Muscle of arm (tissue), 12 donors: ENCODE results near the gene PSMD6. TPM values are rescaled to one million over a fixed set of nuclear protein-coding genes. Genes with fewer than 3 reads are reported as not detected.

Experiments used
- DNase-seq: peaks from one replicate; pipeline ENCODE4 v3.0.0-alpha.2; 2013
- polyA plus RNA-seq, 12 donors: library from polyadenylated mRNA; unstranded; fragments of 120-200 nt; gene quantifications; one replicate each; pipeline ENCODE4 v1.2.1, GENCODE V29; 2013; ENCODE audit not compliant: insufficient read length in 12 of 12

PSMD6 gene
- polyA plus RNA-seq, 12 donors, result 74.3 to 127 (median 92.4) TPM; not detected in 1

GRCh38 chr3:63980830-63981498 lies 42.3 kb downstream of the PSMD6 start:
- no peak for DNase-seq

GRCh38 chr3:63980019-63980418 lies 43.3 kb downstream of the PSMD6 start:
- no peak for DNase-seq

DNA sequence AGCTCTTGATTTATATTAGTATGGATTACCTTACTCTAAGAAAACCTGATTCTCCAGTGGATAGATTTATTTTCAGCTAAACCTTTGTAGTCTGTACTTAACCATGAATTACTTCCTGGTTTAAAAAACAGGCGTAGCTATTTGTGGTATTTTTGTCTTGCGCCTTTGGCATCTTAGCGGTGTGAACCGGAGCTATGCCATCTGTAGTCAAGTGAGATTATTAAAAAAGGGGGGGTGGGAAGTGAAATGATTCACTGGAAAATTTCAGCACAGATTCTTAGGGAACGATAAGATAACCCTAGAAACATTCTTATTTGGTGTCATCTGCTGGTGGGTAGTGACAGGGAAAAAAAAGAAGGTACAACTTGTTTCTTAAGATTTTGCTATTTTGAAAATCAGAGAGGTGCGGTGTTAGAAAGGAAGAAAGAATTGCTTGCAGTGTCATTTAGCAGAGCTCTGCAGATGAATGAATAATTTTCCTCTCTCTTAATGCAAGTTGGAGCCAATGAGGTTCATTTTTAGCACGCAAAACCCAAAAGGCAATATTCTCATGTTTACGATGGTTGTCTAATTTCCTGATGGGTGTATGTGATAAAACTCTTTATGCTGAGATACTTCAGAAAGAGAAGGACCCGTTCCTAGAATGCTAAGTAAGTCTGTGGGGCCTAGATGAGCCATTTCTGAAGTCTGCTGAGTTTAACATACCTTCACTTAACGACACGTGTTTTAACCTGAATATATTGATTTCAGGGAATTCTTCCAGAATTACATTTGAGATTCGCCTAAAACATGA lies 44.0 kb downstream of the PSMD6 start:
- DNase-seq, result no peak

DNA sequence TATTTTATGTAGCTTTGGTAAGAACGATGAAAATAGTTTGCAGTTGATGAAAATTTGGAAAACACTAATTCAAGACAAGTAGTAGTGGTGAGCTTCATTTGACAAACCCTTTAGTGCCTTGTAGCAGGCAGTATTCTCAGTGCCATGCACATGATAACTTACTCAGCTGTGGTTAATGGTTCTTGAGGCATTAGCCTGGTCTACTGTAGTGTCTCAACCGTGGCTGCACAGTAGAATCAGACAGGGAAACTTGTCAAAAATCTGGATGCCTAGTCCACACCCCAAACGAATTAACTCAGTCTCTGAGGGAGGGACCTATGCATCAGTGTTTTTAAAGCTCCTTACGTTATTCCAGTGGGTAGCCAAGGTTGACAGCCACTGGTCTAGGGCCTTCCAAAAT lies 45.4 kb downstream of the PSMD6 start:
- no peak for DNase-seq

GRCh38 chr3:63976872-63977200 lies 46.5 kb downstream of the PSMD6 start:
- DNase-seq, result no peak

GRCh38 chr3:63976161-63976871 lies 47.0 kb downstream of the PSMD6 start:
- DNase-seq, result peak; percentile 51

DNA sequence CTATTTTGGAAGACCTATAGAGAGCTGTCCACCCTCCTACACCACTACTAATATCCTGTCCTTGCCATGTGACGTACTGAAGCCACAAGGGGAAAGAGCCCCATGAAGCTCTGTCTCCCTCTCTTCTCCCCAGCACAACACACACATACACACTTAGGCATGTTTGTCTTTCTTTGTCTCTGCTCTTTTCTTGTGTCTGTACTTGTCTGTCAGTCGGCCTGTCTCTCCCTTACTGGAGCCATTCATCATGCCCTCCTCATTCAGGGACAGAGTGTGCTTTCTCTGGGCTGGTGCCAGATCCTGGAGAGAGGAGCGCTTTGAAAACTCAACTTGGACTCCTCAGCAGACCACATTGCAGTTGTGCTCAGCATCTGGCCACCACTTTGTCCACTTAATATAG lies 47.6 kb downstream of the PSMD6 start:
- DNase-seq, result no peak

DNA sequence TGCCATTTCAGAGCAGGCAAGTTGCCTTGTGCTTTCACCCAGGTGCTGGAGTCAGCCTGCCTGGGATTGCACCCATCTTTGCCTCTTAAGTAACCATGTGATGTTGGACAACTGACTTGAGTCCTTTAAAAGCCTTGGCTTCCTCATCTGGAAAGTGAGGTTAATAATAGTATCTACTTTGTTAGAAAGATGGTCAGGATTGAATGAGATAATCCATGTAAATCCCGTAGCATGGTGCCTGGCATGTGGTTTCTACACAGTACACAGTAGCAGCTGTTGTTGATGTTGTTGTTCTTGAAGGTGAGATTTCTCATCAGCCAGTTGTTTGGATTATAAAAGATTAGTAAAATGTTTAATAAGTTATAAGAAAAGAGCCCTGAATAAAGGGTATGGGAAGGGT lies 48.8 kb downstream of the PSMD6 start:
- no peak for DNase-seq

GRCh38 chr3:63973406-63973805 lies 49.9 kb downstream of the PSMD6 start:
- DNase-seq, result no peak

DNA sequence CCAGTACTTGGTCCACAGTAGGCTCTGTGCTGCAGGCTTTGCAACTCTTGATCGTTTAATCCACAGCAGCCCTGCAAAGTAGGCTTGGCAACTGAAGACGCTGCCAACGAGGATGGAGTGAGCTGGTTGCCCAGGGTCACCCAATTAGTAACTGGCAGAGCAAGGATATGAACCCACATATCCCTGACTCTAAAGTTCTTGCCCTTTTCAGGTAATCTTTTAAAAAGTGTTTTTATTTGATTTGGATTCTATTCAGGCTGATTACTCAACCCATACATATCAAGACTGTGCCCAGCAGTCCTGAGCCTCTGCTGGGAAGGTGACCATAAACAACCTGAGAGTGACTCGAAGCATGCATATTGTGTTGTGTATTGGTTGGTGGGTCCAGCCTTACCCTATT lies 50.3 kb downstream of the PSMD6 start:
- DNase-seq, result no peak

DNA sequence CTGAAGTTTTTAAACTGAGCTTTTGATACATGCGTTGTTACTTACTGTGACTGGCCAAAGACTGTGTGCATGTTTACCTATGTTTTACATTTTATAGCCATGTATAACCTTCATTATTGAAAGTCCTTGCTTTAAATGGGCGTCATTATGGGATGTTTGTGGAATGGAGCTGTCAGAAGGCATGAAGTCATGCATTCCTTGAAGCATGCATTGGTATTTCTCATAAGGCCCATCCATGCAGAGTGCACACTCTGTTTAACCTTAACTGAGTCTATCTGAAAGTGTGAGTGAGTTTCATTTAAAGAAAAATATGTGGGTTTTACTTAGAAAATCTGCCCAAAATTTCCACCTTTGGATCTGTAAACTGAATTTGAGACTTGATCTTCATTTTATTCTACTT lies 51.1 kb downstream of the PSMD6 start:
- no peak for DNase-seq

DNA sequence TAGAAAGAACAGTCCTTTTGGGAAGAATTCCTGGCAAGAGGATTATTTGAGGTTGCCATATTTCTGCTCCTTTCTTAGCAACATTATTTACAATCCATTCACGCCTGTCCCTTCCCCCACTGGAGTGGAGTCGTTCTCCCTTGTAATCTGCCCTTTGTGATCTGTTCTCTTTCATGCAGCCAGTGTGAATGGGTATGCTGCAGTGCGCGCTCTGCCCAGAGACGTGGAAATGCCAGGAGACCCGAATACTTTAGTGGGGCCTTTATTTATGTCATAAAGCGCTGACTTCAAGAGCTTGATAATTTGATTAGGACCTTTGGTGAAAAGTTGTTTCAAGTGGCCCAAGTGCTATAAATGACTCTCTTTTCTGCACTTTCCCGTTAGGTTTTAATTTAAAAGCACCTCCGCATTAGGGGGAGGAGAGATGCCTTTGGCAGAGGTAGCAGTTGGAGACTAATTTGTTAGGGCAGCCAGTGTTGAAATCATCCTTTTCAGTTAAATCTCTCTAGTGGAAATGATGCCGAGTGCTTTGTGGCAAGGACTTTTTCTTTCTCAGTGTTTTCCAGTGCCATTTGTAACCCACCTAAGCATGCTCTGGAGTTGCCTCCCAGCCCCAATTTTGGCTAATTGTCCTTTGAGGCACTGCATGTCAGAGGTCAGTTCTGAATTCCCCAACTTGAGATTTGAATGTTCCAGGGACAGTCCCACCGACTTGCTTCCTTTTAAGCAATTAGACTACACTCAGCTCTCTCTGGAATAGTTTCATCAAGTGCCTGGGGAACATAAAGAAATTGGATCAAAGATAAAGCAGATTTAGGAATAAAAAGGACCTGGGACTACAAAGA lies 52.4 kb downstream of the PSMD6 start:
- peak; percentile 63 for DNase-seq

- DNase-seq, result no peak
Measured at GRCh38 chr3:63969876-63970275, 53.4 kb downstream of the PSMD6 start.

DNA sequence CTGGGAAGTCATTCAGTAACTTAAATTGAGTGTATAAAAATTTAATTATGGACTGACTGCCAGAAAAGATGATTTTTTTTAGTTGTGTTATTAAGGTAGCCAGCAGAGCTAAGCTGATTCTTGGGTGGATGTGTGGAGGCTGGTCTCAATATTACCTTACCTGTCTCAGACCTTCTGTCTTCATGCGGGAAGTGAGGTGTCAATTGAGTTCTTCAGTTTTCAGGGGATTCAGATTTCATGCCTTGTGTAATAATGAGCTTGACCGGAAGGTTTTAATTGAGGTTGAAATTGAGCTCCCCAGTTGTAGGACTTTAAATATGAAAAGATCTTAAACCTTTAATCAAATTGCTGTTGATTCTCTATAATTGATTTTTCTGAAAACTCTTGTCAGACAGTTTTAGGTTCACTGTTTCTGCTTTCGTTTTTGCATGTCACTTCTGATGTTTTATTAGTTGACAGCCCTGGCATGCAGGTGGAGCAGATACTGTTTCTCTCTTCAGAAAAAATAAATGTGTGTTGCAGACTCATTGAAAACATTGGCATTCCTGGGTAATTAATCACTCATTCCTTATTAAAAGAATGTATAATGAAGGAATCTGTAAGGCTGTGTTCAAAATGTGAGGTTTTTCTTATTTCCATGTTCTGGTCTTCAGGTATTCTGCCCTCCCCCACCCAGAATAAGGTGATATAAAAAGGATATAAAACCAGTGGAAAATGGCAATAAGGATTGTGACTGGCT lies 54.5 kb downstream of the PSMD6 start:
- no peak for DNase-seq

DNA sequence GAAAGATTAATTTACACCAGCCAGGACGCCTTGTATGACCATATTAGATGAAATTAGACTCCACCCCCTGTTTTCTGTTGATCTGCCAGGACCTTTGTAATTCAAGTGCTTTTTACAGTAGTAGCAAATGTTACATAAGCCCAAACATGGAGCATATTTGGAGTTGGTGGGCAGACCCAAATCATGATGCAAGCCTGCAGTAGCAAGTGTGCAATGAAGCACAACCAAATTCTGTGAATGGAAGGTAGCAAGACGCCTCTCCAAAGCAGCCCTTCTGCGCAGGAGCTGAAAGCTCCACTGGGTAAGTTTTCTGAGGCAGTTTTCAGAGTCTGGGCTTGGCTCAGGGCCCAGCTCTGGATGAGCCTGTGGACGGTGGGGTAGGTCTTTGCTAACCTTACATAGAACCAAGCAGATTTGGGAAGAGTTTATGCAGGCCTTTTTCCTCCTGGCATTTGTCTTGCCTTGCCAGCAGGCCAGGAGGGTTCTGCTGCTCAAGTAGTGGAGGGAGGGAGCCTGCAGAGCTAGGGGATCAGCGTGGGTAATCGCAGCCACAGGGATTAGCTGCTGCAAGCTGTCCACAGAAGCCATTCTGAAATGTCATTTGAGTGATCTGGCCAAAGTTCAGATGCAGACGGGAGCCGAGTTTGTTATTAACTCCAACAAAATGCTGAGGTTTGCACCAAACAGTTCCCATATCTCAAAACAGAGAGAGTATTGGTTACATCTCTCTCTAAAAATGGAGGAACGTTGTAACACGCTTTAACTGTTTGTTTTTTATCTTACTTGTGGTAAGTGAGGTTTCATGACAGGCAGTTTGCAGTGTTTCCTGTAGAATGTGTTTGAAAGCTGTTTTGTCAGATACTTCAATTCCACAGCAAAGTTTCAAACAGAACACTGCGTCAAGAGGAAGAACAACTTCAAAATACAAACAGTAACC lies 55.4 kb downstream of the PSMD6 start:
- no peak for DNase-seq

DNA sequence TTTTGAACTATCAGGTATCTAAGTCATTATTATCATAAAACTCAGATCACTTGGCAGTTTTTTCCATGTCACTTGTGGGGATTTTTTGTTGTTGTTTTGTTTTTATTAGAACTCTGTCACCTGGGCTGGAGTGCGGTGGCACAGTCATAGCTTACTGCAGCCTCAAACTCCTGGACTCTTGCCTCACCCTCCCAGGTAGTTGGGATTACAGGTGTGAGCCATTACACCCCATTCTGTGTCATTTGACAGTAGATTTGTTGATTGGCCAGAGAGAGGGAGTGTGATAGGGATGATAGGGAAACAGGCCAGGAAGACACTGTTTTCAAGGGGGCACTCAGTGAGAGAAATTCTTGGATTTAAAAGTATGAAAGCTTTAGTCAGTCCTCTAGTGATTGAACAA lies 56.4 kb downstream of the PSMD6 start:
- no peak for DNase-seq

- no peak for DNase-seq
Measured at GRCh38 chr3:63966007-63966406, 57.3 kb downstream of the PSMD6 start.

- DNase-seq, result no peak
Measured at GRCh38 chr3:63964681-63965485, 58.4 kb downstream of the PSMD6 start.

- DNase-seq, result no peak
Measured at GRCh38 chr3:63963496-63963895, 59.8 kb downstream of the PSMD6 start.
